Amniotic epithelial cell (primary cell): ENCODE results near the gene FAM83C.

Experiments used
- DNase-seq: peaks from one replicate; pipeline ENCODE4 v3.0.0-alpha.2; 2010; ENCODE audit warnings: low read depth

Gene FAM83C

GRCh38 chr20:35283441-35284266 is 8.6 kb downstream of the FAM83C start:
- DNase-seq, result no peak

- DNase-seq, result no peak
Measured at GRCh38 chr20:35281506-35282101, 10.6 kb downstream of the FAM83C start.

GRCh38 chr20:35280523-35280922 is 11.7 kb downstream of the FAM83C start:
- no peak for DNase-seq

- no peak for DNase-seq
Measured at GRCh38 chr20:35279533-35280174, 12.6 kb downstream of the FAM83C start.

- peak; percentile 72 for DNase-seq
Measured at GRCh38 chr20:35279040-35279439, 13.2 kb downstream of the FAM83C start.

- peak; percentile 80 for DNase-seq
Measured at GRCh38 chr20:35277531-35278395, 14.5 kb downstream of the FAM83C start, which contains the start of gene MMP24OS. TSS of gene MMP24OS (minus strand) at chr20:35278122. CDS start at chr20:35277929, 193 bp downstream.

- no peak for DNase-seq
Measured at GRCh38 chr20:35277127-35277526, 15.1 kb downstream of the FAM83C start.

GRCh38 chr20:35276408-35276807 is 15.8 kb downstream of the FAM83C start:
- no peak for DNase-seq

GRCh38 chr20:35275741-35276251 is 16.4 kb downstream of the FAM83C start:
- no peak for DNase-seq

GRCh38 chr20:35274172-35275092 is 17.8 kb downstream of the FAM83C start:
- DNase-seq, result no peak

- DNase-seq, result no peak
Measured at GRCh38 chr20:35273449-35274171, 18.6 kb downstream of the FAM83C start.

GRCh38 chr20:35271904-35272303 is 20.3 kb downstream of the FAM83C start:
- DNase-seq, result peak; percentile 79

GRCh38 chr20:35271073-35271882 is 20.9 kb downstream of the FAM83C start:
- no peak for DNase-seq

GRCh38 chr20:35270021-35270902 is 22.0 kb downstream of the FAM83C start:
- no peak for DNase-seq

- peak; percentile 55 for DNase-seq
Measured at GRCh38 chr20:35269055-35269781, 23.0 kb downstream of the FAM83C start.

GRCh38 chr20:35267092-35267491 is 25.1 kb downstream of the FAM83C start:
- no peak for DNase-seq

GRCh38 chr20:35264755-35265154 is 27.5 kb downstream of the FAM83C start:
- DNase-seq, result peak; percentile 58
